Measurements from ENCODE around the gene CA10.

GRCh38 chr17:51672065-51672464 is 486.4 kb downstream of the CA10 start:
- TF ChIP-seq CTCF (IDR thresholded peaks at IDR 0.05) (no peak), EP300 (IDR thresholded peaks at IDR 0.05) (no peak), POLR2AphosphoS5 (IDR thresholded peaks at IDR 0.05) (no peak), POLR2A (IDR thresholded peaks at IDR 0.05) (no peak)
